Head of caudate nucleus (tissue), 42 donors: ENCODE measurements around the gene FAXC.
A peak's percentile ranks its signal among the peaks of the same experiment; 100 is the strongest.

Experiments
- DNase-seq, 42 donors: peaks; one replicate each; pipeline versions ENCODE4 v3.0.0 to v3.0.0-alpha.2; 2020 to 2021; ENCODE audit warnings: mixed read lengths in 7 of 42
- intact Hi-C: fragments of 100-400 bp; cut with DNase I; formaldehyde crosslinking; loops from one replicate; pipeline ENCODE4 v1.15.0; 2022

FAXC gene

DNA sequence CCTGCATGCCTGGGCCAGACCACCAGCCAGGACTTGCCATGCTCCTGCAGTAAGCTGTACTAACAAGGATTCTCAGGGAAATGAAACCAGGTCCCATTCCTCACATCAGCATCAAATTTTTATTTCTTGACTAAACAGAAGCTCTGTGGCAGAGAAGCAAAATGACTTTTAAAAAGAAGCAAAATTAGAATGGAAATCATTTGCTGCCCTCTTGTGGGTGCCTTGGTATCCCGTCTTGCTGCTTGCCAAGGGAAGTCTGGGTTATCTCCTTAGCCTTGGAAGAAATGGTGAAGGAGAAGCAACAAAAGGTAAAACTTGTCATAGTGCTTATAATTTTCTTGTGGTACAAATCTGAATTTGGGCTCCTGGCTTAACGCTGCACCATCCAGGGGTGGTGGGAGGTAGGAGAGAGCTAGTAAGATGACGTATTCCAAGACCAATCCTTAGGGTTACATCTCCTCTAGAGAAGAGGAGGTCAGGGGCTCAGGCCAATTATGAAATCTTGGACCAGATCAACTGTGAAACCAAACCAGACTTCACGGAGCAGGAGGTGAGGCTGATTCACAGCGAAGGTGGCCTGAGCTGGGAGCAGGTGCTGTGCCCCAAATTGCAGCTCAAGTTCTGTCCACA lies 107.5 kb downstream of the FAXC start:
- intact Hi-C loops = no loop called here
- DNase-seq = peak in 34 of 42 donors; percentile 3 to 68 (median 40)

DNA sequence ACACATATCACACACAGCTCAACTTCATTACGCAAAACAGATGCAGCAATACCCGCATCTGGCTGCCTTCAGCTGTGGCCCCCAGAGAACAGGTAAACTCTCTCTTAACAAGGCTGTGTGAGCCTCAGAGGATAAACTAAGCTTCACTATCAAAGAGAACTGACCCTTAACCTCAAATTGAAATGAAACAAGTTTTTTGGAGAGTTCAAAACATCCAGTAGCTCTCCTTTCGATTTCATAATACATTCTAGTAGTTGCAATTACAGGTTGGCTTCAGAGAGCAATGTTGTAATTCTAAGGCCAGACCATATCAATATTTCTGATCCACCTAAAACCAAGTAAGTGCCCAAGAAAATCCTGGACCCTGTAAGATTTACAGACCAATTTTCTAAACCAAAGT lies 113.5 kb downstream of the FAXC start:
- intact Hi-C loops = no loop called here
- DNase-seq = no peak

DNA sequence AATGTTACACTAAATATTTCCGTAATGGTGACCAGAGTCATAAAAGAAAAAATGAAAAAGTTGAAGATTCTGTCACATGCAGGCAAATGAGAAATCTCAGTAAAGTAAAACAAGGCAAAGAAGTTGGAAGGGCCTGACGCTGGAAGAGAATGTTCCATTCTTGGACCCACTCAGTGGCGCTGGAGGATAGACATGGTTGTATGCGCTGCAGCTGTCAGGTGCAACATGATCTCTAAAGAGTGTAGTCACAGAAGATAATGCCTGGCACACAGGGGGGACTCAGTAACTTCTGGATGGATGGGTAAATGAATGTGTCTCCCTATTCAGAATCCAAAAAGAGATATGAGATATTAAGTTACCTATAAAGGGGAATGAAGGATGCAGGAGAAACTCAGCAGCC lies 116.3 kb downstream of the FAXC start:
- intact Hi-C loops = no loop called here
- no peak for DNase-seq

DNA sequence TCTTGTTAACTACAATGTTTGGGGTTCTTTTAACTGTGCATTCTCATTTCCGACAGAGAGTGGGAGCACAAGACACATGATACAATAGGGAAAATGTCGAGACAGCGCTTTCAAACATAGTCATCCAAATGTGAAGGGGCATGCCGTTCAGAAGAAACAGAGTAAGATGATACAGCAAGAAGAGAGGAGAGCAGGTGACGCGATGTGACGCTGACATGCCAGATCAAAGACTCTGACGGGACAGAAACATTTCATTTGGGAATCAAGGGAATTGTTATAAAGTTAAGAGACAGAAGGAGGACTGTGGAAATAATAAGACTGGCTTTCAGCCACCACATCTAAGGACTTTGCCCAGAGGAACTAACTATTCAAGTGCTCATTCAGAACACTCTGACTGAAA lies 117.4 kb downstream of the FAXC start:
- intact Hi-C loops = no loop called here
- no peak for DNase-seq

DNA sequence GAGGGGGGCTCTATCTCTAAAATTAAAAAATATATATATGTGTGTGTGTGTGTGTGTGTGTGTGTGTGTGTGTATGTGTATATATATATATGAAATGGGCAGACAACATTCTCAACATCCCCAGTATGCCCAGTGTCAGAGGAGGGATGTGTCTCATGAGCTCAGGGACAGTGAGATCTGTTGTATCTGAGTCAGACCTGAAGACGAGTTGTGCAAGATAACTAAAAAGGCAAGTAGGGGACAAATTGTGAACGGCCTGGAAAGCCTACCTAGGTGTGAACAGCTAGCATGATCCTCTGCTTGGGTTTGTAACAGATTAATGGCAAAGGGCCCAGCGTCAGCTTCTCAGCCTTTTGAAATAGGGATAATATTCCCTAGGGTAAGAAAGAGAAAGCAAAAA lies 124.3 kb downstream of the FAXC start:
- intact Hi-C loops = no loop called here
- DNase-seq = no peak
